DOHH2 (cell line): Measurements from ENCODE around the gene RAD51B.

Experiments
- EZH2phosphoT487 ChIP-seq: fragments of 200-600 bp; sonication (generic); IDR thresholded peaks from 2 replicates; pipeline ENCODE4 v1.6.1; 2017; ENCODE audit warnings: borderline replicate concordance, mild to moderate bottlenecking, antibody characterized with exemption, low read length, moderate library complexity, mixed read lengths
- TF ChIP-seq, protein P1 (sequence below): fragments of 200-600 bp; sonication (generic); IDR thresholded peaks from one replicate; pipeline ENCODE4 v1.5.1; 2014; ENCODE audit warnings: antibody characterized with exemption, mild to moderate bottlenecking, low read depth, low read length; ENCODE audit not compliant: poor library complexity, severe bottlenecking

- TF ChIP-seq, protein P1, sequence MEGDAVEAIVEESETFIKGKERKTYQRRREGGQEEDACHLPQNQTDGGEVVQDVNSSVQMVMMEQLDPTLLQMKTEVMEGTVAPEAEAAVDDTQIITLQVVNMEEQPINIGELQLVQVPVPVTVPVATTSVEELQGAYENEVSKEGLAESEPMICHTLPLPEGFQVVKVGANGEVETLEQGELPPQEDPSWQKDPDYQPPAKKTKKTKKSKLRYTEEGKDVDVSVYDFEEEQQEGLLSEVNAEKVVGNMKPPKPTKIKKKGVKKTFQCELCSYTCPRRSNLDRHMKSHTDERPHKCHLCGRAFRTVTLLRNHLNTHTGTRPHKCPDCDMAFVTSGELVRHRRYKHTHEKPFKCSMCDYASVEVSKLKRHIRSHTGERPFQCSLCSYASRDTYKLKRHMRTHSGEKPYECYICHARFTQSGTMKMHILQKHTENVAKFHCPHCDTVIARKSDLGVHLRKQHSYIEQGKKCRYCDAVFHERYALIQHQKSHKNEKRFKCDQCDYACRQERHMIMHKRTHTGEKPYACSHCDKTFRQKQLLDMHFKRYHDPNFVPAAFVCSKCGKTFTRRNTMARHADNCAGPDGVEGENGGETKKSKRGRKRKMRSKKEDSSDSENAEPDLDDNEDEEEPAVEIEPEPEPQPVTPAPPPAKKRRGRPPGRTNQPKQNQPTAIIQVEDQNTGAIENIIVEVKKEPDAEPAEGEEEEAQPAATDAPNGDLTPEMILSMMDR: no peak
- TF ChIP-seq EZH2phosphoT487: no peak
Measured at GRCh38 chr14:67833403-67833802, 13.8 kb downstream of the RAD51B start.
